ENCODE results near the gene KCNJ6. TPM values are rescaled to one million over a fixed set of nuclear protein-coding genes. Genes with fewer than 3 reads are reported as not detected.

KCNJ6 gene
- total and polyA plus RNA-seq, 8 donors, result 0.03 to 0.28 (median 0.17) TPM

DNA sequence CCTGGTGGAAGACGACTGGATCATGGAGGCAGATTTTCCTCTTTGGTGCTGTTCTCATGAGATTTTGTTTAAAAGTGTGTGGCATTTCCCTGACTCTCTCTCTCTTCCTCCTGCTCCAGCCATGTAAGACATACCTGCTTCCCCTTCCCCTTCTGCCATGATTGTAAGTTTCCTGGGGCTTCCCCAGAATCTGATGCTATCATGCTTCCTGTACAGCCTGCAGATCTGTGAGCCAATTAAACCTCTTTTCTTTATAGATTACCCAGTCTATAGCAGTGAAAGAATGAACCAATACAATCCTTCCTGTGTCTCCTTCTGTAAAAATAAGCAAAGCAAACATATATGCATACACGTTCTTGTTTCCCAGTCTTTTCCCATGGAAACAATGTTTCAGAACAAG lies 276.5 kb downstream of the KCNJ6 start:
- intact Hi-C loops (cut with DNase I), result no loop called here
- Histone ChIP-seq H3K9me3 (no peaks in the 10 kb centered on the region), H3K27me3 (peaks cover 0 to 5% of the 10 kb centered on the region in 2 donors), H3K4me1 (no peaks in the 10 kb centered on the region), H3K36me3 (no peaks in the 10 kb centered on the region), H3K27ac (no peak overlapping the region), H3K4me3 (no peak overlapping the region)
- TF ChIP-seq, protein P1, sequence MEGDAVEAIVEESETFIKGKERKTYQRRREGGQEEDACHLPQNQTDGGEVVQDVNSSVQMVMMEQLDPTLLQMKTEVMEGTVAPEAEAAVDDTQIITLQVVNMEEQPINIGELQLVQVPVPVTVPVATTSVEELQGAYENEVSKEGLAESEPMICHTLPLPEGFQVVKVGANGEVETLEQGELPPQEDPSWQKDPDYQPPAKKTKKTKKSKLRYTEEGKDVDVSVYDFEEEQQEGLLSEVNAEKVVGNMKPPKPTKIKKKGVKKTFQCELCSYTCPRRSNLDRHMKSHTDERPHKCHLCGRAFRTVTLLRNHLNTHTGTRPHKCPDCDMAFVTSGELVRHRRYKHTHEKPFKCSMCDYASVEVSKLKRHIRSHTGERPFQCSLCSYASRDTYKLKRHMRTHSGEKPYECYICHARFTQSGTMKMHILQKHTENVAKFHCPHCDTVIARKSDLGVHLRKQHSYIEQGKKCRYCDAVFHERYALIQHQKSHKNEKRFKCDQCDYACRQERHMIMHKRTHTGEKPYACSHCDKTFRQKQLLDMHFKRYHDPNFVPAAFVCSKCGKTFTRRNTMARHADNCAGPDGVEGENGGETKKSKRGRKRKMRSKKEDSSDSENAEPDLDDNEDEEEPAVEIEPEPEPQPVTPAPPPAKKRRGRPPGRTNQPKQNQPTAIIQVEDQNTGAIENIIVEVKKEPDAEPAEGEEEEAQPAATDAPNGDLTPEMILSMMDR (IDR thresholded peaks at IDR 0.05), result no peak
- no peak for DNase-seq
- ATAC-seq, result no peak

DNA sequence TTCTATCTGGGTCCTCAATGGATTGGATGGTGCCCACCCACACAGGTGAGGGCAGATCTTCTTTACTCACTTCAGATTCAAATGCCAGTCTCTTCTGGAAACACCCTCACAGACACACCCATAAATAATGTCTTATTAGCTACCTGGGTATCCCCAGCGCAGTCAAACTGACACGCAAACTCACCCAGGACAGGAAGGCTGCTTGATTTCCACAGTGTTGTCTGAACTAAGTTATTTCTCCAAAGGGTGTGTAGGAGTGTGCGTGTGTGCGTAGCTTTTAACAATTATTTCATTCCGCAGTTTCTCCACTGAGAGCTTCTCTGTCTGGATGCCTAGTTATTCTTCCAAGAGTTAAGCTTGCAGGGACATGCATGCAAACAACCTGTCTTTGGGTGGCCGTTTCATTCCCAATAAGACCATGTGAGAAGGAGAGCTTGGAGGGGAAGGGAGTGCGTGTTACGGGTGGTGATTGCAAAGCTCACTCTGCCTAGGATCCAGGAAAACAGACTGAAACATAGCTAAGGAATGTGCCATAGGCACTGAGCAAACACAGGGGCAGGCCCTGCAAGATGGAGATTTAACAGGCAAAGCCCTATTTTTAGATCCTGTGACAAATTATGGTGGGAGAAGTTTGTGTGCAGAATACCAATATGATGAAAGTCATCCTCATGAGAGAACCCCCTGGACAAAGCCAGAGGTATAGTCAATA lies 280.0 kb downstream of the KCNJ6 start:
- no peaks in the 10 kb centered on the region for H3K36me3 ChIP-seq
- peak; percentile 79 for ATAC-seq
- intact Hi-C loops (cut with DNase I), result no loop called here
- peaks cover 0 to 8% of the 10 kb centered on the region in 2 donors for H3K4me1 ChIP-seq
- H3K4me3 ChIP-seq, result no peak overlapping the region
- H3K27me3 ChIP-seq, result no peaks in the 10 kb centered on the region
- no peaks in the 10 kb centered on the region for H3K9me3 ChIP-seq
- no peak overlapping the region for H3K27ac ChIP-seq
- no peak for DNase-seq
- TF ChIP-seq, protein P1 (IDR thresholded peaks at IDR 0.05), result no peak

DNA sequence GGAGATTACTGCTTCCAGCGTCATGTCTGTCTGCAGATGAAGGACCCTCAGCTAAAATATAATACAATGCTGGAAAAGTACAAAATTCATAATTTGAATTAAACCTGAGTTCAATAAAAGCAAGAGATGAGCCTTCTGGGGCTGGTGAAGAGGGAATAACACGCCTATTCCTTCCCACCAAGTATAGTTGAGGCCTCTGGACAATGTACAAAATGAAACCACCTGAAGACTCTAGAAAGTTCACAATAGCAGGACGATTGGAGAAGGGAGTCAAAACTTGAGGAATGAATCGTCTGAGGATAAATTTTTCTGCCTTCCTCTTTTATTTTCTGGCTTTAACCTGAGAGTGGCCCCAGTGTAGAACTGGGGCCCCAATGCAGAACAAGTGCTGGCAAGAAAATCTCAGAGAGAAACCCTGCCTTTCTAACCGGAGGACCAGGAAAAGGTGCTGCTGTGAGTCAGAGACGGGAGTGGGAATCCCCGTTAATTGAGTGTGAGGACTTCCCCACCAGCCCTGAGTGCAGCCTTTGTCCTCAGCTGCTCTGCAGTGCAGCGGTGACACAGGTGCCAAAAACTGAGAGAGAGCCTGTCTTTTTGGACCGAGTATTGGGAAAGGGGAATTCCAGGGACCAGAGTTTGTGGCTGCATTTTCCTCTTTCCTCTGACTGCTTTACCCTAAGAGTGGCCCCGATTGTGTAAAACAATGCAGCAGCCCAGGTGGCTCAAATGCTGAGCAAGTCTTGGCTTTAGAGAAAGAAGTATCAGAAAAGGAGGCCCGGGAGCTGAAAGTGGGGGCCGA lies 284.7 kb downstream of the KCNJ6 start:
- Histone ChIP-seq H3K9me3 (no peaks in the 10 kb centered on the region), H3K4me3 (no peak overlapping the region), H3K27ac (peak overlapping the region in 1 of 2 donors; percentile 19), H3K27me3 (peaks cover 0 to 3% of the 10 kb centered on the region in 2 donors), H3K4me1 (peaks cover 0 to 9% of the 10 kb centered on the region in 2 donors), H3K36me3 (no peaks in the 10 kb centered on the region)
- intact Hi-C loops (cut with DNase I), result no loop called here
- TF ChIP-seq, protein P1 (IDR thresholded peaks at IDR 0.05), result no peak
- peak; percentile 84 for ATAC-seq
- no peak for DNase-seq

DNA sequence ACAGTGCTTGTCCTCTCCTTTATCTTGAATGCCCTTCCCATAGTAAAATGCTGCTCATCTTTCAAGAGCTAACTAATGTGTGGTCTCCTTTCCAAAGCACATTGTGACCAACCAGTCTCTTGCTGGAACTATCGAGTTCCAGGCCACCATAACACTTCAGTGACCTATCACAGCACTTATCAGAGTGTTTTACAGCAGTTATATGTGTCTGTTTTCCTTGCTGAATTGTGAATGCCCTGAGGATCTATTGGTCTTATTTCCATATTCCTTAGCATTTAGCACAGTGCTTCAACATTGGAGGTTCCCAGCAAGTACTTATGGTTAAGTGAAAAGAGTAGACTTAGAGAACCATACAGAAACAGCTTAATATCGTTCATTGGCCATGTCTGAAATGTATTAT lies 285.4 kb downstream of the KCNJ6 start:
- H3K36me3 ChIP-seq, result no peaks in the 10 kb centered on the region
- DNase-seq (no peak), ATAC-seq (no peak)
- TF ChIP-seq, protein P1 (IDR thresholded peaks at IDR 0.05), result no peak
- no peaks in the 10 kb centered on the region for H3K9me3 ChIP-seq
- no peak overlapping the region for H3K27ac ChIP-seq
- H3K4me1 ChIP-seq, result peaks cover 0 to 9% of the 10 kb centered on the region in 2 donors
- intact Hi-C loops (cut with DNase I), result no loop called here
- H3K27me3 ChIP-seq, result peaks cover 0 to 3% of the 10 kb centered on the region in 2 donors
- no peak overlapping the region for H3K4me3 ChIP-seq

DNA sequence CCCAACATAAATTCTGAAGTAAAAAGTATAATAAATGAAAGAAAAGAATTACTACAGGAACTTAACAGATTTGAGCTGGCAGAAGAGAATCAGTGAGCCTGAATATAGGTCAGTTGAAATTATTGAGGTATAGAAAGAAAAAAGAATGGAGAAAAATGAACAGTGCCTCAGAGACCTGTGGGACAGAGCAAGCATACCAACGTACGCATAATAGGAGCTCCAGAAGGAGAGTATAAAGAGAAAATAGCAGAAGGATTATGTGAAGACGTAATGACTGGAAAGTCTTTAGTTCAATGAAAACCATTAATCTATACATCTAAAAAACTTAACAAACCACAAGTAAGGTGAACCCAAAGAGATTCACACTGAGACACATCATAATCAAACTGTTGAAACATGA lies 287.9 kb downstream of the KCNJ6 start:
- H3K4me1 ChIP-seq, result peaks cover 0 to 9% of the 10 kb centered on the region in 2 donors
- intact Hi-C loops (cut with DNase I), result no loop called here
- H3K9me3 ChIP-seq, result no peaks in the 10 kb centered on the region
- TF ChIP-seq, protein P1 (IDR thresholded peaks at IDR 0.05), result no peak
- H3K4me3 ChIP-seq, result no peak overlapping the region
- ATAC-seq, result no peak
- H3K27ac ChIP-seq, result no peak overlapping the region
- peaks cover 0 to 3% of the 10 kb centered on the region in 2 donors for H3K27me3 ChIP-seq
- H3K36me3 ChIP-seq, result no peaks in the 10 kb centered on the region
- DNase-seq, result no peak
